HFFc6 (cell line): Measurements from ENCODE around the gene SLC47A2. TPM values are rescaled to one million over a fixed set of nuclear protein-coding genes. Genes with fewer than 3 reads are reported as not detected.

Experiments
- DNase-seq: peaks from one replicate; pipeline ENCODE4 v3.0.0-alpha.2; 2018
- H3K27ac Mint-ChIP-seq: 2 replicates; pipeline ENCODE4 v1.8.0; 2020; ENCODE audit warnings: mild to moderate bottlenecking, mixed read lengths
- H3K27me3 Mint-ChIP-seq: 2 replicates; pipeline ENCODE4 v1.8.0; 2021; ENCODE audit warnings: mild to moderate bottlenecking, moderate library complexity, mixed read lengths; ENCODE audit not compliant: insufficient read depth
- H3K36me3 Mint-ChIP-seq: 2 replicates; pipeline ENCODE4 v1.8.0; 2021; ENCODE audit warnings: low read depth, mixed read lengths
- H3K4me1 Mint-ChIP-seq: 2 replicates; pipeline ENCODE4 v1.8.0; 2020; ENCODE audit warnings: low read depth, mixed read lengths
- H3K4me3 Mint-ChIP-seq: 2 replicates; pipeline ENCODE4 v1.8.0; 2020; ENCODE audit warnings: mild to moderate bottlenecking, moderate library complexity, mixed read lengths
- H3K9me3 Mint-ChIP-seq: 2 replicates; pipeline ENCODE4 v1.8.0; 2020; ENCODE audit warnings: mild to moderate bottlenecking, mixed read lengths
- CTCF ChIP-seq: fragments of 200-600 bp; sonication (generic); IDR thresholded peaks from 2 replicates; pipeline ENCODE4 v1.5.0; 2021; ENCODE audit warnings: antibody characterized with exemption, mild to moderate bottlenecking
- total RNA-seq, 6 experiments: library from RNA; stranded (reverse); fragmentation: NEBNext Ultra II Directional; extraction: Animal tissue kit (Norgen Biotek cat#: 25700); gene quantifications; 2 replicates in 1 of 6; 3 replicates in 5 of 6; pipeline ENCODE4 v1.2.3, GENCODE V29; 2021

SLC47A2 gene
- total RNA-seq, 6 experiments from 2014 or later: not detected

GRCh38 chr17:19753661-19754463, 37.5 kb upstream of the SLC47A2 start:
- Mint-ChIP-seq H3K27me3 (no peaks in the 10 kb centered on the region; the same call in none of the 2 replicates), H3K4me1 (peaks cover 25% of the 10 kb centered on the region), H3K27ac (peak overlapping the region; percentile 90), H3K9me3 (no peaks in the 10 kb centered on the region), H3K4me3 (no peak overlapping the region), H3K36me3 (no peaks in the 10 kb centered on the region)
- peak; percentile 48 for TF ChIP-seq CTCF
- DNase-seq: no peak

GRCh38 chr17:19753051-19753509, 36.7 kb upstream of the SLC47A2 start:
- DNase-seq: peak; percentile 65
- Mint-ChIP-seq H3K4me3 (no peak overlapping the region), H3K36me3 (no peaks in the 10 kb centered on the region), H3K4me1 (peaks cover 33% of the 10 kb centered on the region), H3K9me3 (no peaks in the 10 kb centered on the region), H3K27me3 (peaks cover 4% of the 10 kb centered on the region), H3K27ac (peak overlapping the region; percentile 90)
- TF ChIP-seq CTCF: no peak

GRCh38 chr17:19752216-19753050, 36.0 kb upstream of the SLC47A2 start:
- Mint-ChIP-seq H3K27me3 (peaks cover 6% of the 10 kb centered on the region), H3K9me3 (no peaks in the 10 kb centered on the region), H3K27ac (peak overlapping the region; percentile 90), H3K4me3 (no peak overlapping the region), H3K4me1 (peaks cover 37% of the 10 kb centered on the region), H3K36me3 (no peaks in the 10 kb centered on the region)
- DNase-seq: no peak
- no peak for TF ChIP-seq CTCF

- Mint-ChIP-seq H3K4me3 (no peak overlapping the region), H3K4me1 (peaks cover 37% of the 10 kb centered on the region), H3K27ac (no peak overlapping the region; the same call in 1 of the 2 replicates), H3K36me3 (no peaks in the 10 kb centered on the region), H3K27me3 (peaks cover 11% of the 10 kb centered on the region), H3K9me3 (no peaks in the 10 kb centered on the region)
- TF ChIP-seq CTCF: no peak
- no peak for DNase-seq
Observed at GRCh38 chr17:19750835-19751234, 34.5 kb upstream of the SLC47A2 start.

GRCh38 chr17:19750020-19750572, 33.7 kb upstream of the SLC47A2 start:
- Mint-ChIP-seq H3K4me3 (no peak overlapping the region), H3K27ac (no peak overlapping the region), H3K9me3 (no peaks in the 10 kb centered on the region), H3K27me3 (peaks cover 11% of the 10 kb centered on the region), H3K4me1 (peaks cover 37% of the 10 kb centered on the region), H3K36me3 (no peaks in the 10 kb centered on the region)
- no peak for TF ChIP-seq CTCF
- DNase-seq: no peak
